ENCODE results near the gene KRTAP19-5. TPM values are rescaled to one million over a fixed set of nuclear protein-coding genes. Genes with fewer than 3 reads are reported as not detected.

KRTAP19-5 gene
- total and polyA plus RNA-seq, 10 donors: not detected

GRCh38 chr21:30486180-30486579 lies 15.8 kb downstream of the KRTAP19-5 start:
- no peak for TF ChIP-seq POLR2A (IDR thresholded peaks at IDR 0.05)
- TF ChIP-seq CTCF (IDR thresholded peaks at IDR 0.05 in 8 of 11, conservative IDR thresholded peaks at IDR 0.05 in 3 of 11): no peak
- TF ChIP-seq POLR2AphosphoS5 (IDR thresholded peaks at IDR 0.05): no peak
- Histone ChIP-seq H3K4me3 (no peak overlapping the region), H3K4me1 (no peaks in the 10 kb centered on the region), H3K36me3 (no peaks in the 10 kb centered on the region), H3K27me3 (replicated peaks in 1 of 7) (no peaks in the 10 kb centered on the region), H3K27ac (no peak overlapping the region), H3K9me3 (peaks cover 0 to 32% (median 17%) of the 10 kb centered on the region in 8 donors)
- 56 to 68% (median 64%) methylated on average over 2 of the region's 2 CpGs for WGBS, 5 donors
- intact Hi-C loops (cut with DNase I; ENCODE audit: low total_unique reads): no loop called here
- no peak for DNase-seq

- Histone ChIP-seq H3K4me1 (no peaks in the 10 kb centered on the region), H3K36me3 (no peaks in the 10 kb centered on the region), H3K27ac (no peak overlapping the region), H3K9me3 (peaks cover 0 to 24% (median 16%) of the 10 kb centered on the region in 8 donors), H3K4me3 (no peak overlapping the region), H3K27me3 (replicated peaks in 1 of 7) (no peaks in the 10 kb centered on the region)
- no peak for TF ChIP-seq POLR2A (IDR thresholded peaks at IDR 0.05)
- no peak for TF ChIP-seq CTCF (IDR thresholded peaks at IDR 0.05 in 8 of 11, conservative IDR thresholded peaks at IDR 0.05 in 3 of 11)
- TF ChIP-seq POLR2AphosphoS5 (IDR thresholded peaks at IDR 0.05): no peak
- 71 to 85% (median 76%) methylated on average over 2 of the region's 2 CpGs for WGBS, 5 donors
- intact Hi-C loops (cut with DNase I; ENCODE audit: low total_unique reads): no loop called here
- no peak for DNase-seq
These were observed 19.8 kb downstream of the KRTAP19-5 start for GRCh38 chr21:30482130-30482529.

- WGBS, 5 donors: 85 to 90% (median 86%) methylated on average over 5 to 7 of the region's 7 CpGs
- Histone ChIP-seq H3K4me3 (no peak within 1 kb of the TSS), H3K27ac (no peak within 1 kb of the TSS), H3K4me1 (no peaks in the 10 kb centered on the region), H3K27me3 (replicated peaks in 1 of 7) (no peaks in the 10 kb centered on the region), H3K36me3 (no peaks in the 10 kb centered on the region), H3K9me3 (peaks cover 0 to 4% (median under 1%) of the 10 kb centered on the region in 8 donors)
- intact Hi-C loops (cut with DNase I; ENCODE audit: low total_unique reads): no loop called here
- no peak for DNase-seq
- no peak for TF ChIP-seq CTCF (IDR thresholded peaks at IDR 0.05 in 8 of 11, conservative IDR thresholded peaks at IDR 0.05 in 3 of 11)
- TF ChIP-seq POLR2AphosphoS5 (IDR thresholded peaks at IDR 0.05): no peak
- no peak for TF ChIP-seq POLR2A (IDR thresholded peaks at IDR 0.05)
These were observed 21.8 kb downstream of the KRTAP19-5 start, which contains the start of gene KRTAP19-1 for GRCh38 chr21:30480145-30480544. KRTAP19-1 (minus strand) TSS chr21:30480367; CDS start chr21:30480317, 50 bp downstream.

GRCh38 chr21:30479259-30479658 lies 22.7 kb downstream of the KRTAP19-5 start:
- Histone ChIP-seq H3K4me1 (no peaks in the 10 kb centered on the region), H3K27ac (no peak overlapping the region), H3K36me3 (no peaks in the 10 kb centered on the region), H3K27me3 (replicated peaks in 1 of 7) (no peaks in the 10 kb centered on the region), H3K9me3 (no peaks in the 10 kb centered on the region), H3K4me3 (no peak overlapping the region)
- WGBS, 5 donors: 35 to 51% (median 44%) methylated on average over 4 of the region's 4 CpGs
- no peak for DNase-seq
- no peak for TF ChIP-seq POLR2AphosphoS5 (IDR thresholded peaks at IDR 0.05)
- no peak for TF ChIP-seq CTCF (IDR thresholded peaks at IDR 0.05 in 8 of 11, conservative IDR thresholded peaks at IDR 0.05 in 3 of 11)
- TF ChIP-seq POLR2A (IDR thresholded peaks at IDR 0.05): no peak
- intact Hi-C loops (cut with DNase I; ENCODE audit: low total_unique reads): no loop called here

Measured in spleen (tissue), 11 donors.